Loucy (cell line): ENCODE measurements around the gene NOXO1.

ENCODE experiments used
- H2AFZ ChIP-seq: fragments of 200-600 bp; sonication (generic); 2 replicates; pipeline ENCODE4 v1.6.0; 2016; ENCODE audit warnings: antibody characterized with exemption, mild to moderate bottlenecking, low read length, moderate library complexity
- H3F3A ChIP-seq: fragments of 200-600 bp; 2 replicates; pipeline ENCODE4 v1.6.0; 2016; ENCODE audit warnings: antibody characterized with exemption, low read depth, mild to moderate bottlenecking
- H3K27me3 ChIP-seq: fragments of 200-600 bp; sonication (generic); 2 replicates; pipeline ENCODE4 v1.6.1; 2014; ENCODE audit warnings: low read length, mild to moderate bottlenecking; ENCODE audit not compliant: insufficient read depth, poor library complexity, severe bottlenecking
- H3K36me3 ChIP-seq: fragments of 200-600 bp; sonication (generic); 2 replicates; pipeline ENCODE4 v1.6.1; 2016; ENCODE audit warnings: low read length; ENCODE audit not compliant: insufficient read depth
- H3K4me1 ChIP-seq: fragments of 200-600 bp; sonication (generic); 2 replicates; pipeline ENCODE4 v1.5.1; 2014; ENCODE audit warnings: low read length, mild to moderate bottlenecking; ENCODE audit not compliant: insufficient read depth, poor library complexity, severe bottlenecking
- H3K4me2 ChIP-seq: fragments of 200-600 bp; sonication (generic); 2 replicates; pipeline ENCODE4 v1.6.0; 2014; ENCODE audit warnings: antibody characterized with exemption, low read length, low read depth, mild to moderate bottlenecking; ENCODE audit not compliant: poor library complexity, severe bottlenecking
- H3K4me3 ChIP-seq: fragments of 200-600 bp; sonication (generic); 2 replicates; pipeline ENCODE4 v1.5.1; 2014; ENCODE audit warnings: low read length, mild to moderate bottlenecking, mixed read lengths; ENCODE audit not compliant: poor library complexity, severe bottlenecking
- H3K79me2 ChIP-seq: fragments of 200-600 bp; sonication (generic); 2 replicates; pipeline ENCODE4 v1.6.1; 2014; ENCODE audit warnings: low read length; ENCODE audit not compliant: insufficient read depth
- H3K9ac ChIP-seq: fragments of 200-600 bp; sonication (generic); 2 replicates; pipeline ENCODE4 v1.6.0; 2014; ENCODE audit warnings: mild to moderate bottlenecking, low read depth, low read length, moderate library complexity; ENCODE audit not compliant: poor library complexity, severe bottlenecking
- H3K9me2 ChIP-seq: fragments of 200-600 bp; sonication (generic); replicated peaks from 2 replicates; pipeline ENCODE4 v1.6.1; 2016; ENCODE audit warnings: low read depth, low read length, mixed read lengths
- H3K9me3 ChIP-seq: fragments of 200-600 bp; sonication (generic); 2 replicates; pipeline ENCODE4 v1.6.1; 2014; ENCODE audit warnings: mild to moderate bottlenecking, antibody characterized with exemption, low read length, low read depth; ENCODE audit not compliant: insufficient read depth
- H4K20me1 ChIP-seq: fragments of 200-600 bp; sonication (generic); 2 replicates; pipeline ENCODE4 v1.6.0; 2014; ENCODE audit warnings: antibody characterized with exemption, low read length, mild to moderate bottlenecking; ENCODE audit not compliant: insufficient read depth, poor library complexity, severe bottlenecking
- EZH2phosphoT487 ChIP-seq: fragments of 200-600 bp; IDR thresholded peaks from 2 replicates; pipeline ENCODE4 v1.6.1; 2018; ENCODE audit warnings: antibody characterized with exemption, mild to moderate bottlenecking, moderate library complexity, borderline replicate concordance
- TF ChIP-seq, protein P1 (sequence below): fragments of 200-600 bp; sonication (generic); conservative IDR thresholded peaks from 2 replicates; pipeline ENCODE4 v1.5.1; 2014; ENCODE audit warnings: mild to moderate bottlenecking, antibody characterized with exemption, low read length

Gene NOXO1

DNA sequence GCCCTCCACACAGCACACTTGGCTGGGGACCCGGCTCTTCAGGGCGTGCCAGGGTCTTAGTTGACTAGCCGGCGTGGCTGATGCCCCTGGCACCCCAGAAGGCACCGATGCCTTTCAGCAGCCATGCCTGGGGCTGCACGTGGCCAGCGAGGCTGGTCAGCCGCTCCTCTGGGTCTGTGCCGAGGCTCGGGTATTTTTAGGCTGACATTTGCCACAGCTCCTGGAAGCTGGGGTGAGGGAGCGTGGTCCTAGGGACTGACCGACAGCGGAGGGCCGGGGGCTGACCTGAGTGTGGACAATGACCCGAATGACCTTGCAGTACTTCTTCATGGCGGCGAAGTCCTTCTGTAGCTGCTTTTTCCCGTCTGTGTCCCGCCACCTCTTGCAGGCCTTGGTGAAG lies 30.7 kb downstream of the NOXO1 start:
- no peaks in the 10 kb centered on the region for H3K79me2 ChIP-seq
- TF ChIP-seq, protein P1, sequence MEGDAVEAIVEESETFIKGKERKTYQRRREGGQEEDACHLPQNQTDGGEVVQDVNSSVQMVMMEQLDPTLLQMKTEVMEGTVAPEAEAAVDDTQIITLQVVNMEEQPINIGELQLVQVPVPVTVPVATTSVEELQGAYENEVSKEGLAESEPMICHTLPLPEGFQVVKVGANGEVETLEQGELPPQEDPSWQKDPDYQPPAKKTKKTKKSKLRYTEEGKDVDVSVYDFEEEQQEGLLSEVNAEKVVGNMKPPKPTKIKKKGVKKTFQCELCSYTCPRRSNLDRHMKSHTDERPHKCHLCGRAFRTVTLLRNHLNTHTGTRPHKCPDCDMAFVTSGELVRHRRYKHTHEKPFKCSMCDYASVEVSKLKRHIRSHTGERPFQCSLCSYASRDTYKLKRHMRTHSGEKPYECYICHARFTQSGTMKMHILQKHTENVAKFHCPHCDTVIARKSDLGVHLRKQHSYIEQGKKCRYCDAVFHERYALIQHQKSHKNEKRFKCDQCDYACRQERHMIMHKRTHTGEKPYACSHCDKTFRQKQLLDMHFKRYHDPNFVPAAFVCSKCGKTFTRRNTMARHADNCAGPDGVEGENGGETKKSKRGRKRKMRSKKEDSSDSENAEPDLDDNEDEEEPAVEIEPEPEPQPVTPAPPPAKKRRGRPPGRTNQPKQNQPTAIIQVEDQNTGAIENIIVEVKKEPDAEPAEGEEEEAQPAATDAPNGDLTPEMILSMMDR, result no peak
- no peak for TF ChIP-seq EZH2phosphoT487

DNA sequence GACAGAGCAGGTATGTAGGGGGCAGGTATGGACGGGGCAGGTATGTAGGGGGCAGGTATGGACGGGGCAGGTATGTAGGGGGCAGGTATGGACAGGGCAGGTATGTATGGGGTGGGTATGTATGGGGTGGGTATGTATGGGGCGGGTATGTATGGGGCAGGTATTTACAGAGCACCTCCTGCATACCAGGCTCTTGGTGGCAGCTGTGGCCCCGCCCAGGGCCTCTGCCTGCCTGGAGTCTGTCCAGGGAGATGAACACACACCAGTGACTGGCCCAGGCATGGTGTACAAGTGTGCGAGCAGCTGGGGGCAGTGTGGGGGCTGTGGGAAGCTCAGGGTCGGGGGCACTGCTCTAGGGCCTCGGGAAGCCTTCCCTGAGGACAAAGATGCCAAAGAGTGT lies 31.2 kb downstream of the NOXO1 start:
- H2AFZ ChIP-seq, result no peak overlapping the region
- H4K20me1 ChIP-seq, result no peaks in the 10 kb centered on the region
- H3K79me2 ChIP-seq, result no peaks in the 10 kb centered on the region
- no peaks in the 10 kb centered on the region for H3F3A ChIP-seq
- no peak overlapping the region for H3K4me2 ChIP-seq
- no peaks in the 10 kb centered on the region for H3K36me3 ChIP-seq
- no peak overlapping the region for H3K4me3 ChIP-seq
- H3K9me2 ChIP-seq, result no peaks in the 10 kb centered on the region
- TF ChIP-seq, protein P1, result no peak
- TF ChIP-seq EZH2phosphoT487, result no peak
- H3K27me3 ChIP-seq, result no peaks in the 10 kb centered on the region
- H3K4me1 ChIP-seq, result no peaks in the 10 kb centered on the region
- H3K9me3 ChIP-seq, result no peaks in the 10 kb centered on the region
- no peak overlapping the region for H3K9ac ChIP-seq

More for the DNA sequence above, 30.7 kb downstream of the NOXO1 start:
- Histone ChIP-seq H3K4me2 (no peak overlapping the region), H2AFZ (no peak overlapping the region), H3K9ac (no peak overlapping the region), H3F3A (no peaks in the 10 kb centered on the region), H3K4me3 (no peak overlapping the region), H3K27me3 (no peaks in the 10 kb centered on the region), H3K9me2 (no peaks in the 10 kb centered on the region), H3K4me1 (no peaks in the 10 kb centered on the region), H3K36me3 (no peaks in the 10 kb centered on the region), H4K20me1 (no peaks in the 10 kb centered on the region), H3K9me3 (no peaks in the 10 kb centered on the region)

DNA sequence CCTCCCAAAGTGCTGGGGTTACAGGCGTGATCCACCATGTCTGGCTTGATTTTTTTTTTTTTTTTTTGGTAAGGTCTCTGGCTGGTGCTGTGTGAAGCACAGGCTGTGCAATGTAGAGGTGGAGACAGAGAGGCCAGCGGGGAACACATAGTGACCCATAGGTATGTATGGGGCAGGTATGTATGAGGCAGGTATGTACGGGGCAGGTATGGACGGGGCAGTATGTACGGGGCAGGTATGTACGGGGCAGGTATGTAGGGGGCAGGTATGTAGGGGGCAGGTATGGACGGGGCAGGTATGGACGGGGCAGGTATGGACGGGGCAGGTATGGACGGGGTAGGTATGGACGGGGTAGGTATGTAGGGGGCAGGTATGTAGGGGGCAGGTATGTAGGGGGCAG lies 31.8 kb downstream of the NOXO1 start:
- Histone ChIP-seq H3K27me3 (no peaks in the 10 kb centered on the region), H3K9ac (no peak overlapping the region)

More for the DNA sequence above, 31.8 kb downstream of the NOXO1 start:
- no peaks in the 10 kb centered on the region for H3K36me3 ChIP-seq
- no peaks in the 10 kb centered on the region for H3K4me1 ChIP-seq
- no peaks in the 10 kb centered on the region for H4K20me1 ChIP-seq
- H3K4me3 ChIP-seq, result no peak overlapping the region
- no peaks in the 10 kb centered on the region for H3K79me2 ChIP-seq
- no peaks in the 10 kb centered on the region for H3F3A ChIP-seq
- no peak overlapping the region for H3K4me2 ChIP-seq
- H3K9me2 ChIP-seq, result no peaks in the 10 kb centered on the region
- H3K9me3 ChIP-seq, result no peaks in the 10 kb centered on the region
- no peak overlapping the region for H2AFZ ChIP-seq
- TF ChIP-seq, protein P1, result no peak
- TF ChIP-seq EZH2phosphoT487, result no peak
